GM12874 (cell line): Measurements from ENCODE around the gene ZNF326.

Experiments
- CTCF ChIP-seq: IDR thresholded peaks from 2 replicates; pipeline ENCODE4 v1.5.1; 2011; ENCODE audit warnings: low read depth, mild to moderate bottlenecking, control low read depth, low read length, moderate library complexity; ENCODE audit not compliant: insufficient read depth

ZNF326 gene

GRCh38 chr1:89951766-89952604, 42.9 kb upstream of the ZNF326 start:
- TF ChIP-seq CTCF: no peak

GRCh38 chr1:89952605-89953130, 42.2 kb upstream of the ZNF326 start:
- no peak for TF ChIP-seq CTCF

DNA sequence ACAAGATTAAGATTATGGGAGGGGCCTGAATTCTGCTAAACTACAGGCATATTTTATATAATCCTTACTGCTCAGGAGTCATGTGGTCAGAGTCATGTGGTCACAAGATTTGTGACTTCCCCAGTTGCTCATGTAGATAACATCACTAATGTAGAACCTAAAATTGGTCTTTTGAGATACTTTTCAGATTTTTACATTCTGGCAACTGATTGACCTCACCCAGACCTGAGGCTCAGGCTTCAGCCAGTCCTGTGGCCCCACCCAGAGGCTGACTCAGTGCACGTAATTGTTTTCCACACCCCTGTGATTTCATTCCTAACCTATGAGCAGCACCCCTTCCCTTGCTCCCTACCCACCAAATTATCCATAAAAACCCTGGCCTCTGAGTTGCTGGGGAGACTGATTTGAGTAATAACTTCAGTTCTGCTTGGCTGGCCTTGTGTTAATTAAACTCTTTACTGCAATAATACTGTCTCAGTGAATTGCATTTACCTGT, 41.7 kb upstream of the ZNF326 start:
- peak; percentile 43 for TF ChIP-seq CTCF

DNA sequence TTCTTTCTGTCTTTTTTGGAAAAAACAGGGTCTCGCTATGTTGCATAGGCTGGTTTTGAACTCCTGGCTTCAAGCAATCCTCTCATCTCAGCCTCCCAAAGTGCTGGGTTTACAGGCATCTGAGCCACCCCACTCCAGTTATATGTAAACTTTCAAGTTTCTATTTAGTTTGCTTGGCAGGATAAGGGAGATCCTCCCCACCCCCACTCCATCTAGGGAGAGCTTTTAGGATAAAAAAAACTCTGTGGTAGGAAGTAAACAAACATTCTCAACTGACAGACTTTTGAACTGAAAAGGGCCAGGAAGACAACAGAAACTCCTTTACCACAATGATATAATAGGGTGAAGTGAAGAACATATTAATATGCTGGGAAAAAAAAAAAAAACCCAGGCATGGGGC, 41.0 kb upstream of the ZNF326 start:
- no peak for TF ChIP-seq CTCF

DNA sequence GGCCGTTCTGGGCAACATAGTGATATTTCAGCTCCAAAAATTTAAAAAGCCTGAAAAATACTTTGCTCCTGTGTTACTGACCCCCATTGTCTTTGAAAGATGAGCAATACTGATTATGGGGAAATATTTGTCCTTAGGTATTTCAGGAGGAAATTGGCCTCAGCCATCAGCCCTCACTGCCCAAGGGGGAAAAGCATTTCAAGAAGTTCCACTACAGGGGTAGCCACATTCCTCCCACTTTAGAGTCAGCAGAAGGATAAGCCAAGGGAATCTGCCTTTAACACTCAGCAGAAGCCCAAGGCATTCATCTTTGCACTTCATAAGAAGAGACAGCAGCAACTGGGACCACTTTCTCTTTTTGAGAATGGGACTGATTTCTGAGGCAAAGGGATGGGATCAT, 40.5 kb upstream of the ZNF326 start:
- TF ChIP-seq CTCF: no peak

DNA sequence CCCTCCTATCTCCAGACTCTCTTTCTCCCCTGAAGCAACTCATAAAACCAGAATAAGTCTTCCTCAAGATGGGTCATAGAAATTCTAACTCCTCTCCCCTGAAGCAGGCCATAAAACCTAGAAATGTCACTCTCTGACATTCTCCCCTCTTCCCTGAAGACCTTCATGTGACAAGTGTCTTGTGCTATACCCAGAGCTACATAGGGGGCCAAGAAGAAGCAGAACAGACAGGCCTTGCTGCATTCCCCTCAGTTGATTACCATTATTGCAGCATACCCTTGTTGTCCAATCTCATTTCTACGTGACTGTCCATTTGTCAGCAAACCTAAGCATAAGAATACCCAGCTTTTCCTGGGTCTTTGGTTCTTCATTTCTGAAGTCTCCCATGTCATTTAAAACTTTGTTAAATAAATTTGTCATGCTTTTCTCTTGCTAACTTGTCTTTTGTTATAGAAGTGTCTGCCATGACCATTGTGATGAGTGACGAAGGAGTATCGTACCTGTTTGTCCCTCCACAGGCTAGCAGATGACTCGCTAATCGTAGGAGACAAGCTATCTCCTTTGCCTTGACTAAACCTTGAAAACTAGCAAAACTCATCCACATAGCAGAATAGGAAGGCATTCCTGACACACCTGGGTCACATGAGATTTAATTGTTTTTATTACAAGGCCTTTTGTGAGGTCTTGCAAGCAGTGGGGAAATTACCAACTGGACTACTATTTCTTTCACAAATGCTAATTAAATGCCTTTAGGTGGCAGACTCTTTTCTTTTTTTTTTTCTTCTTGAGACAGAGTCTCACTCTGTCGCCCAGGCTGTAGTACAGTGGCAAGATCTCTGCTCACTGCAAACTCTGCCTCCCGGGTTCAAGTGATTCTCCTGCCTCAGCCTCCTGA, 39.4 kb upstream of the ZNF326 start:
- TF ChIP-seq CTCF: no peak

GRCh38 chr1:89957107-89957506, 37.8 kb upstream of the ZNF326 start:
- no peak for TF ChIP-seq CTCF
